Upper lobe of right lung (tissue), 1 donor: ENCODE data around the gene CELA1. TPM values are rescaled to one million over a fixed set of nuclear protein-coding genes. Genes with fewer than 3 reads are reported as not detected.

Experiments used
- ATAC-seq: fragments of 200-7000 bp; cut with Tn5 transposase; one replicate; pipeline ENCODE4 v1.9.1; 2020; ENCODE audit warnings: mild to moderate bottlenecking, moderate library complexity
- DNase-seq: peaks from one replicate; pipeline ENCODE4 v3.0.0-alpha.2; 2020
- H3K27ac ChIP-seq: fragments of 200-600 bp; one replicate; pipeline ENCODE4 v1.8.0; 2022
- H3K27me3 ChIP-seq: fragments of 200-600 bp; one replicate; pipeline ENCODE4 v1.8.0; 2022; ENCODE audit warnings: mild to moderate bottlenecking
- H3K36me3 ChIP-seq: fragments of 200-600 bp; one replicate; pipeline ENCODE4 v1.8.0; 2022
- H3K4me1 ChIP-seq: fragments of 200-600 bp; one replicate; pipeline ENCODE4 v1.8.0; 2022
- H3K4me3 ChIP-seq: fragments of 200-600 bp; one replicate; pipeline ENCODE4 v1.8.0; 2022; ENCODE audit warnings: mild to moderate bottlenecking
- H3K9me3 ChIP-seq: fragments of 200-600 bp; one replicate; pipeline ENCODE4 v1.8.0; 2022
- CTCF ChIP-seq: fragments of 200-600 bp; IDR thresholded peaks from one replicate; pipeline ENCODE4 v1.8.0; 2022; ENCODE audit warnings: antibody characterized with exemption
- intact Hi-C: fragments of 100-400 bp; cut with DNase I; formaldehyde crosslinking; loops from one replicate; pipeline ENCODE4 v1.11.0; 2022
- total RNA-seq: library from RNA; stranded (reverse); fragmentation: NEBNext Ultra II Directional; extraction: Animal tissue kit (Norgen Biotek cat#: 25700); gene quantifications from one replicate; pipeline ENCODE4 v1.2.1, GENCODE V29; 2021
- donor health status: DM: no; HTN: yes; CAD: no; lungs with severe emphysema.

The CELA1 gene
- total RNA-seq, 1 donor from 2014 or later, result not detected

GRCh38 chr12:51285843-51286242 lies 60.6 kb downstream of the CELA1 start:
- DNase-seq (no peak), ATAC-seq (no peak)
- no peaks in the 10 kb centered on the region for H3K9me3 ChIP-seq
- no peak for TF ChIP-seq CTCF
- no peaks in the 10 kb centered on the region for H3K27me3 ChIP-seq
- H3K4me3 ChIP-seq, result no peak overlapping the region
- peaks cover 2% of the 10 kb centered on the region for H3K36me3 ChIP-seq
- no peak overlapping the region for H3K27ac ChIP-seq
- intact Hi-C loops, result no loop called here
- peaks cover 3% of the 10 kb centered on the region for H3K4me1 ChIP-seq

GRCh38 chr12:51281202-51281924 lies 65.1 kb downstream of the CELA1 start:
- DNase-seq (no peak), ATAC-seq (no peak)
- Histone ChIP-seq H3K27me3 (no peaks in the 10 kb centered on the region), H3K9me3 (no peaks in the 10 kb centered on the region), H3K4me3 (no peak overlapping the region), H3K4me1 (peaks cover 3% of the 10 kb centered on the region), H3K36me3 (no peaks in the 10 kb centered on the region), H3K27ac (no peak overlapping the region)
- intact Hi-C loops, result no loop called here
- no peak for TF ChIP-seq CTCF

Other genes starting within 250 kb of the CELA1 start
- gene TFCP2, start 173.5 kb downstream of the CELA1 start, total RNA-seq, result 25.0 TPM
- gene POU6F1, start 128.6 kb downstream of the CELA1 start, total RNA-seq, result 19.0 TPM
- gene DAZAP2, start 107.9 kb downstream of the CELA1 start, total RNA-seq, result 244 TPM
- 34.2 TPM for gene SMAGP, start 76.3 kb downstream of the CELA1 start, total RNA-seq
- 26.1 TPM for gene BIN2, start 22.5 kb downstream of the CELA1 start, total RNA-seq
- gene GALNT6, start 44.7 kb upstream of the CELA1 start, total RNA-seq, result 16.6 TPM
- 2.5 TPM for gene SLC4A8, start 78.2 kb upstream of the CELA1 start, total RNA-seq
- 1.1 TPM for gene SCN8A, start 244.6 kb upstream of the CELA1 start, total RNA-seq